K562 treated with DMSO at 1 percent for 24 hours (cell line): ENCODE results near the gene HSPB7. TPM values are rescaled to one million over a fixed set of nuclear protein-coding genes. Genes with fewer than 3 reads are reported as not detected.

Source experiments
- total RNA-seq: library from RNA; unstranded; fragments of 300-600 nt; gene quantifications from 2 replicates; pipeline ENCODE4 v1.2.3, GENCODE V29; 2022; ENCODE audit warnings: low read depth; ENCODE audit not compliant: insufficient read depth

HSPB7 gene
- 0.09 and 0.52 TPM in 2 replicates for total RNA-seq

GRCh38 chr1:16017461-16018303 lies at the start of gene HSPB7:
TSS of gene HSPB7 (minus strand) at chr1:16018043. CDS start at chr1:16017963, 80 bp downstream.

GRCh38 chr1:16043521-16043920 lies 25.7 kb upstream of the HSPB7 start, which contains the start of gene CLCNKB:
TSS of gene CLCNKB (plus strand) at chr1:16043782. CDS start at chr1:16044493, 711 bp downstream.

GRCh38 chr1:16021681-16022080 lies 3.8 kb upstream of the HSPB7 start, which contains the start of gene CLCNKA:
TSS of gene CLCNKA (plus strand) at chr1:16022036. CDS start at chr1:16022620, 584 bp downstream.

GRCh38 chr1:15975805-15976680 lies 41.8 kb downstream of the HSPB7 start, which contains the start of gene ZBTB17:
TSS of gene ZBTB17 (minus strand) at chr1:15976101. CDS start at chr1:15948495, 27,606 bp downstream.

Other genes starting within 250 kb of the HSPB7 start
- gene UQCRHL, start 210.4 kb downstream of the HSPB7 start, total RNA-seq = 2.0 and 2.5 TPM in 2 replicates
- 37.1 and 44.8 TPM in 2 replicates for gene SPEN, start 170.3 kb downstream of the HSPB7 start, total RNA-seq
- 50.5 and 51.9 TPM in 2 replicates for gene ZBTB17, start 41.9 kb downstream of the HSPB7 start, total RNA-seq
- gene SRARP, start 13.8 kb downstream of the HSPB7 start, total RNA-seq = not detected in 2 replicates
- 0.41 and 0.42 TPM in 2 replicates for gene CLCNKA, start 4.0 kb upstream of the HSPB7 start, total RNA-seq
- 1.1 and 1.5 TPM in 2 replicates for gene CLCNKB, start 25.7 kb upstream of the HSPB7 start, total RNA-seq
- not detected in 2 replicates for gene FAM131C, start 55.6 kb upstream of the HSPB7 start, total RNA-seq
- gene EPHA2, start 138.0 kb upstream of the HSPB7 start, total RNA-seq = 0.12 and 0.20 TPM in 2 replicates
- gene ARHGEF19, start 194.6 kb upstream of the HSPB7 start, total RNA-seq = 18.7 and 19.3 TPM in 2 replicates
- 18.9 and 19.0 TPM in 2 replicates for gene CPLANE2, start 219.1 kb upstream of the HSPB7 start, total RNA-seq